KOPT-K1 (cell line): Measurements from ENCODE around the gene F3.

ENCODE experiments used
- H3K27ac ChIP-seq: fragments of 200-600 bp; sonication (generic); 2 replicates; pipeline ENCODE4 v1.5.1; 2016; ENCODE audit warnings: antibody characterized with exemption, mild to moderate bottlenecking, low read depth, low read length; ENCODE audit not compliant: poor library complexity, severe bottlenecking
- H3K36me3 ChIP-seq: fragments of 200-600 bp; sonication (generic); 2 replicates; pipeline ENCODE4 v1.5.1; 2017; ENCODE audit warnings: antibody characterized with exemption, mild to moderate bottlenecking, low read length, moderate library complexity; ENCODE audit not compliant: insufficient read depth
- H3K9me3 ChIP-seq: fragments of 200-600 bp; sonication (generic); 2 replicates; pipeline ENCODE4 v1.5.1; 2017; ENCODE audit warnings: antibody characterized with exemption, low read length, mild to moderate bottlenecking; ENCODE audit not compliant: insufficient read depth, poor library complexity, severe bottlenecking

F3 gene

GRCh38 chr1:94479682-94480081, 61.9 kb downstream of the F3 start:
- H3K27ac ChIP-seq = no peak overlapping the region
- H3K9me3 ChIP-seq = no peaks in the 10 kb centered on the region
- H3K36me3 ChIP-seq = peaks cover 65% of the 10 kb centered on the region
